Heart right ventricle (tissue), 16 donors: Measurements from ENCODE around the gene CD244. TPM values are rescaled to one million over a fixed set of nuclear protein-coding genes. Genes with fewer than 3 reads are reported as not detected.

Experiments used
- ATAC-seq, 8 donors: fragments of 200-7000 bp; cut with Tn5 transposase; one replicate each; pipeline ENCODE4 v1.9.1; 2020; ENCODE audit warnings: mild to moderate bottlenecking in 8 of 8, moderate library complexity in 8 of 8, moderate number of reproducible peaks in 1 of 8
- DNase-seq, 2 donors: peaks; one replicate each; pipeline ENCODE4 v3.0.0-alpha.2; 2020
- H3K27ac ChIP-seq, 10 donors: fragments of 200-600 bp; sonication (generic) in 2 of 10; one replicate each; pipeline versions ENCODE4 v1.5.0 to v1.8.0; 2020 to 2022; ENCODE audit warnings: mild to moderate bottlenecking in 3 of 10
- H3K27me3 ChIP-seq, 7 donors: fragments of 200-600 bp; one replicate each; pipeline ENCODE4 v1.8.0; 2021 to 2022; ENCODE audit warnings: mild to moderate bottlenecking in 2 of 7
- H3K36me3 ChIP-seq, 9 donors: fragments of 200-600 bp; sonication (generic) in 1 of 9; one replicate each; pipeline versions ENCODE4 v1.5.0 to v1.8.0; 2020 to 2022; ENCODE audit warnings: mild to moderate bottlenecking in 2 of 9
- H3K4me1 ChIP-seq, 9 donors: fragments of 200-600 bp; sonication (generic) in 1 of 9; one replicate each; pipeline versions ENCODE4 v1.5.0 to v1.8.0; 2020 to 2022; ENCODE audit warnings: mild to moderate bottlenecking in 4 of 9
- H3K4me3 ChIP-seq, 10 donors: fragments of 200-600 bp; sonication (generic) in 2 of 10; one replicate each; pipeline versions ENCODE4 v1.5.0 to v1.8.0; 2020 to 2022; ENCODE audit warnings: mild to moderate bottlenecking in 7 of 10, moderate library complexity in 2 of 10
- H3K9me3 ChIP-seq, 11 donors: fragments of 200-600 bp in 10 of 11; sonication (generic) in 2 of 11; one replicate each; pipeline versions ENCODE4 v1.5.0 to v1.8.0; 2013 to 2022; ENCODE audit warnings: mild to moderate bottlenecking in 2 of 11, control low read depth in 1 of 11, moderate library complexity in 1 of 11
- WGBS, 2 donors: extraction: QIAGEN DNeasy Blood & Tissue Kit; methylation state at CpG; one replicate each; pipeline ENCODE4 v1.1.7; 2013; ENCODE audit warnings: inconsistent platforms in 1 of 2; 5-methylcytosine and 5-hydroxymethylcytosine counted together
- intact Hi-C, 10 donors: fragments of 100-400 bp; cut with DNase I; formaldehyde crosslinking; loops; one replicate each; pipeline versions ENCODE4 v1.11.1 to v1.14.2; 2022
- polyA plus RNA-seq, 2 donors: library from polyadenylated mRNA; stranded (reverse); fragments of 200-250 nt; gene quantifications; one replicate each; pipeline ENCODE4 v1.2.3, GENCODE V29; 2013
- total RNA-seq, 10 donors: library from RNA; stranded (reverse); fragmentation: NEBNext Ultra II Directional in 3 of 10; extraction: Animal tissue kit (Norgen Biotek cat#: 25700) in 3 of 10; gene quantifications; one replicate each; pipeline versions ENCODE4 v1.2.1 to v1.2.4, GENCODE V29; 2021 to 2023
- TF ChIP-seq, protein P1 (sequence below), 9 donors: fragments of 200-600 bp; sonication (generic) in 2 of 9; IDR thresholded peaks; one replicate each; pipeline versions ENCODE4 v1.5.0 to v1.8.0; 2021 to 2022; ENCODE audit warnings: antibody characterized with exemption in 9 of 9, mild to moderate bottlenecking in 5 of 9, moderate library complexity in 1 of 9
- donor health status: Arrhythmogenic right ventricular cardiomyopathy.
- donor health status: ischemic (EF 13 %, LVEDD 7.1; RV severe dilation, severe dysfunction).
- donor health status: healthy with polysubstance abuse.
- donor health status: DM: no; HTN: yes; CAD: no.
- donor health status: DM: no; HTN: no; CAD: no.
- donor health status: ischemic (EF 25% LVEDD 6.9; RV normal size, moderate dysfunction).
- donor health status: ischemic (EF 25% LVEDD 5.7; RV mildly dilated, moderate dysfunction).
- donor health status: healthy.
- donor health status: DM: yes; HTN: yes; CAD: no.
- donor health status: Ischemic cardiomyopathy.
- donor health status: ischemic (EF 35%, LVEDD 5.7; RV mildly dilated, moderate dysfunction).
- donor health status: nonischemic (EF 11% LVEDD 7.7; RV severe dilation, severe dysfunction).
- donor health status: DM: yes; HTN: yes; CAD: no.
- donor health status: PGD.
- donor health status: ischemic (EF 29% LVEDD 5.4; RV normal size, mild dysfunction).
- donor health status: nonischemic (EF 23%, LVEDD 6.1; RV moderate dilation, normal function).

The CD244 gene
- total and polyA plus RNA-seq, 12 donors = 0.10 to 1.5 (median 0.23) TPM; not detected in 4

DNA sequence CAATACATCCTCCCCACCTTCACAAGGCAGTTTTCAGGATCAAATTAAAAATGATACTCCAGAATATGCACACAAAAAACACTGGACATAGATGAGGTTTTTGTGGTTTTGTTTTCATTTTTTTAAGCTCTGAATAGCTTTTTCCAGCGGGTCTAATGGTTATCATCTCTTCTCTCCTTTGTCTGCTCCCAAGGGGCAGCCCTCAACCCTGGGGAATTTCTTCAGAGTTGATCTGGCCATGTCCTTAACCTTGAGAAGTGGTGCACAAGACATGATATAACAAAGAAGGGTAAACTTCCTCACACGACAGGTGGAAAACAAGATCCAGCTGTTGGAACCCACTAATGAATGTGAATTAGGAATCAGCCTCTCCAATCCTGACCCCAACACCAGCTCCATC lies 1.5 kb upstream of the CD244 start:
- peak overlapping the region in 1 of 10 donors; percentile 85 for H3K27ac ChIP-seq
- DNase-seq (no peak), ATAC-seq (no peak)
- TF ChIP-seq, protein P1, sequence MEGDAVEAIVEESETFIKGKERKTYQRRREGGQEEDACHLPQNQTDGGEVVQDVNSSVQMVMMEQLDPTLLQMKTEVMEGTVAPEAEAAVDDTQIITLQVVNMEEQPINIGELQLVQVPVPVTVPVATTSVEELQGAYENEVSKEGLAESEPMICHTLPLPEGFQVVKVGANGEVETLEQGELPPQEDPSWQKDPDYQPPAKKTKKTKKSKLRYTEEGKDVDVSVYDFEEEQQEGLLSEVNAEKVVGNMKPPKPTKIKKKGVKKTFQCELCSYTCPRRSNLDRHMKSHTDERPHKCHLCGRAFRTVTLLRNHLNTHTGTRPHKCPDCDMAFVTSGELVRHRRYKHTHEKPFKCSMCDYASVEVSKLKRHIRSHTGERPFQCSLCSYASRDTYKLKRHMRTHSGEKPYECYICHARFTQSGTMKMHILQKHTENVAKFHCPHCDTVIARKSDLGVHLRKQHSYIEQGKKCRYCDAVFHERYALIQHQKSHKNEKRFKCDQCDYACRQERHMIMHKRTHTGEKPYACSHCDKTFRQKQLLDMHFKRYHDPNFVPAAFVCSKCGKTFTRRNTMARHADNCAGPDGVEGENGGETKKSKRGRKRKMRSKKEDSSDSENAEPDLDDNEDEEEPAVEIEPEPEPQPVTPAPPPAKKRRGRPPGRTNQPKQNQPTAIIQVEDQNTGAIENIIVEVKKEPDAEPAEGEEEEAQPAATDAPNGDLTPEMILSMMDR (IDR thresholded peaks at IDR 0.05) = no peak
- H3K4me3 ChIP-seq = no peak overlapping the region
- WGBS, 2 donors = 66 to 68% methylated on average over 2 of the region's 2 CpGs
- peaks cover 0 to 55% (median 0%) of the 10 kb centered on the region in 9 donors for H3K4me1 ChIP-seq
- no peaks in the 10 kb centered on the region for H3K36me3 ChIP-seq
- H3K27me3 ChIP-seq = peaks cover 0 to 26% (median 11%) of the 10 kb centered on the region in 7 donors
- intact Hi-C loops = no loop called here
- no peaks in the 10 kb centered on the region for H3K9me3 ChIP-seq

DNA sequence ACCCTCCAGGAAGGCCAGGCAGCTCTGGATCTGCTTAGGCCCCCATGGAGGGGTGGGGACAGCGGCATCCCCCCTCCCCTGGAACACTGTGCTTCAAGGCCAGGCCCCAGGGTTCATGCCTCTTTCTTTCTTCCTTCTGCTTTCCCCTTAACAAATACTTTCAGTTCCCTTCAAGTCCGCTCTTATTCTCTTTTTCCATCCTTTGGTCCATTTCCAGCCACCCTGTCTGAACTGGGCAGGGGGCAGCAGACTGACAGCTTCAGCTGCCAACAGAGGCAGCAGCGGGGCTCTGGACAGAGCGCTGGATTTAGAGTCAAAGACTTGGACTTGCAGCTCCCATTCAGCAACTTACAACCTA lies 1.1 kb upstream of the CD244 start:
- Histone ChIP-seq H3K9me3 (no peaks in the 10 kb centered on the region), H3K27me3 (peaks cover 0 to 28% (median 12%) of the 10 kb centered on the region in 7 donors), H3K27ac (peak overlapping the region in 1 of 10 donors; percentile 85), H3K4me1 (peaks cover 0 to 59% (median 0%) of the 10 kb centered on the region in 9 donors), H3K36me3 (no peaks in the 10 kb centered on the region), H3K4me3 (no peak overlapping the region)
- ATAC-seq (peak in 7 of 8 donors; percentile 30 to 69 (median 34)), DNase-seq (peak in 1 of 2 donors; percentile 21)
- TF ChIP-seq, protein P1 (IDR thresholded peaks at IDR 0.05) = no peak
- intact Hi-C loops = no loop called here
- WGBS, 2 donors = 81 to 85% methylated on average over 4 of the region's 4 CpGs

DNA sequence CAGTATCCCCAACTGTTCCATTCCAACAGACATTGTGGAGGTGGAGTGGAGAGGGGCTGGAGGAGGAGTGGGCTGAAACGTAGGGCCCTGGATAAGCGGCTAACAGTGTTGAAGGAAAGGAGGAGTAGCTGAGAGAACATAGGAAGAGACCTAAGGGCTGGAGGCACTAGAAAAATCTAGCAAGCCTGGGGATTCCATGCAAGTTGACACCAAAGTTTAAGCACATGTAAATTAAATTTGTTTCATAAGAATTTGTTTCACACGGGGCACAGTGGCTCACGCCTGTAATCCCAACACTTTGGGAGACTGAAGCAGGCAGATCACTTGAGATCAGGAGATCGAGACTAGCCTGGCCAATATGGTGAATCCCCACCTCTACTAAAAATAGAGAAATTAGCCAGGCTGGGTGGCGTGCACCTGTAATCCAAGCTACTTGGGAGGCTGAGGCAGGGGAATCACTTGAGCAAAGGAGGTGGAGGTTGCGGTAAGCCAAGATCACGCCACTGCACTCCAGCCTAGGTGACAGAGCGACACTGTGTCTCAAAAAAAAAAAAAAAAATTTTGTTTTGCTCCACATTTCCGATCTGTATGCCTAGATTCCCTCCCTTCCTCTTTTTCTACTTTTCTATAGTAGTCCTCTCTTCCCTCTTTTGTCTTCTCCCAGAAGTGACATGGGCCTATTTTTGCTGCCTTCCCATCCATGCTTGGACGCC lies 530 bp upstream of the CD244 start:
- ATAC-seq = peak in 4 of 8 donors; percentile 8 to 44 (median 18)
- peak overlapping the region in 1 of 10 donors; percentile 85 for H3K27ac ChIP-seq

DNA sequence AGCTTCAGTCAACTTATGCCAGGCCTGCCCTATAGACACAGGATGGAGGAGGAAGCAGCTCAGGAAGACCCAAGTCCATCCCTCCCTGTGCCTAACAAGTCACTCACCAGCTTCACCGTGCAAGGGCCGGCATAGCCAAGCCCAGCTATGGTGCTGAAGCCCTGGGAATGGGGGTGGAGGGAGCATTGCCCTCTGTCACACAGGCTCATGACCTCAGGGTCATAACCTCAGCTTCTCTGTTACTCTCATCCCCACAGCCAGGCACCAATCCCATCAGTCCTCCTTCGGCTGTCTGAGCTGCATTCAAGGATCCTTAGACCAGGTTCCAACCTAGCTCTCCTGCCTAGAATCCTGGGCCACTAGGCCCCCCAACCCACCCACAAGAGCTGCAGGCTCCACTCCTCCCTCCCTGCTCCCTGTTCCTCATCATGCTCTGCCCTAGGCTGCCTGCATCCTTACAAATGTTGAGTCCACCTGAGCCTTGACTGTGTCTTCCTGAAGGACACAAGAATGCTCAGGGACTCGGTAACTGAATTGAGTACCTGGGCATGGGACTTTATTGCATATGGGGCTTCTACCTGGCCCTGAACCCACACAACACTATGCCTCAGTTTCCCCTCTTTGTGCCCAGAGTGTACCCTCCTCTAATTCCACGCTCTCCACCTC lies 1.7 kb downstream of the CD244 start:
- Histone ChIP-seq H3K4me3 (peak overlapping the region in 1 of 10 donors; percentile 46), H3K36me3 (no peaks in the 10 kb centered on the region), H3K9me3 (no peaks in the 10 kb centered on the region), H3K4me1 (peaks cover 0 to 62% (median 0%) of the 10 kb centered on the region in 9 donors), H3K27me3 (peaks cover 0 to 33% (median 18%) of the 10 kb centered on the region in 7 donors), H3K27ac (peak overlapping the region in 1 of 10 donors; percentile 85)
- DNase-seq (no peak), ATAC-seq (no peak)
- TF ChIP-seq, protein P1 (IDR thresholded peaks at IDR 0.05) = no peak
- 67 to 80% methylated on average over 5 of the region's 5 CpGs for WGBS, 2 donors
- intact Hi-C loops = no loop called here

More for the DNA sequence above, 530 bp upstream of the CD244 start:
- Histone ChIP-seq H3K9me3 (no peaks in the 10 kb centered on the region), H3K27me3 (peaks cover 0 to 31% (median 18%) of the 10 kb centered on the region in 7 donors), H3K36me3 (no peaks in the 10 kb centered on the region), H3K4me3 (no peak overlapping the region), H3K4me1 (peaks cover 0 to 62% (median 0%) of the 10 kb centered on the region in 9 donors)
- DNase-seq = no peak
- intact Hi-C loops = no loop called here
- WGBS, 2 donors = 81 to 89% methylated on average over 11 of the region's 11 CpGs
- TF ChIP-seq, protein P1 (IDR thresholded peaks at IDR 0.05) = no peak
